A204.1 (cell line): ENCODE data around the gene GPC1.

Experiments
- FAIRE-seq: peaks from 2 replicates; lab custom pipeline; 2012; peaks lifted over from hg19 to GRCh38; lab: Jason Lieb, UNC

The GPC1 gene

GRCh38 chr2:240443891-240444301 is 8.4 kb downstream of the GPC1 start:
- no peak for FAIRE-seq

DNA sequence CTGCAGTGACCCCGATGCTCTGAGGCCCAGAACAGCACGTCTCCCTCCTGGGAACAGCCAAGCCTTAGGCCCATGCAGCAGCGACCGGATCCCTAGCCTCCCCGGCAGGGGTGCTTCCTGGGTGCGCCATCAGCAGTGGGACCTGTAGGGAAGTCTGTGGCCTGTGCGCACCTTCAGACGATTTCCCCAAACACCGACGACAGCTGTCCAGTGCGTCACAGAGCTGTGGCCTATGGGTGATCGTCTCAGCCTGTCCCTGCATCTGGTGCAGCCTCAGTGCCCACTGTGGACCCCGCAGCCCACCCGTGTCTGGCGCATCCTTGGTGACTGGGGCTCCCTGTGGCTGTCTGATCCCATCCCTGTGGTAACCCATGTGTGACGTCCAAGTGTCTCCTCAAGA is 9.0 kb downstream of the GPC1 start:
- no peak for FAIRE-seq

- FAIRE-seq = no peak
Measured at GRCh38 chr2:240445961-240446663, 10.6 kb downstream of the GPC1 start.

DNA sequence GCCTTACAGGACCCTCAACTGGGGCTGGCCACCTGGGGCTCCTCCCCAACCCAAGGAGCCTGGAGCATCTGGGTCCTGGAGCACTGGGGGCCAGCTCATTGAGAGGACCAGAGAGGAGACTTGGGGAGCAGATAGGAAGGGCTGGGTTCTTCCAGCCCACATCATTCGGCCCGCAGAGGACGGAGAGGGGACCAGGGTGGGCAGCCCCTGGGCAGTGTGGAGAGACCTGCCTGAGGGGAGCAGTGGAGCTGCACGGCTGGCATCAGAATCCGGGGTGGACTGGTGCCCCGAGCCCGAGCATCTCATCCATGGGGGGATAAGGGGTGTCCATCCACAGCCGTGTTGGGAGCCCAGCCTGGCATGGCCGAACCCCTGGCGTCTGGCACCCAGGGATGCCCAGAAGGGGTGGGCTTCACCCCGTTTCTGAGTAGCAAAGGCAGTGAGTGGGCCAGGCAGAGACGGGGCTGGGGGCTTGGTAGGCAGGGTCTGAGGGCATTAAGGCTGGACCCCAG is 11.3 kb downstream of the GPC1 start:
- FAIRE-seq = no peak

DNA sequence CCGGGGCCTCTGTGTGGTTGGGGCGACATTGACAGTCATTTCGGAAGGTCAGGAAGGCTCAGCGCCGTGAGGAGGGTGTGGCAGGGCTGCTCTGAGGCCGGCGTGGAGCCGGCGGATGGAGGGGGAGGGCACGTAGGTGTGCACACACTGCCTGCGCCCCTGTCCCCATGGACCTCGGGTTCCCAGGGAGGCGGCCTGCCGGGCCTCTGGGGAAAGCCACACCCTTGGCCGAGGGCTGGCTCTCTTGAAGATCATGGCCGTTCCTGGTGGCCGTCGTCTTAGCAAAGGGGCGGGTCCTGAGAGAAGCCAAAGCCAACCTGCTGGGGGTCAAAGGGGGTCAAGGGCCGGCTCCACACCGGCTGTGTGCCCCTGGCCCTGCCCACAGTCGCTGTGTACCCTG is 11.9 kb downstream of the GPC1 start:
- no peak for FAIRE-seq

DNA sequence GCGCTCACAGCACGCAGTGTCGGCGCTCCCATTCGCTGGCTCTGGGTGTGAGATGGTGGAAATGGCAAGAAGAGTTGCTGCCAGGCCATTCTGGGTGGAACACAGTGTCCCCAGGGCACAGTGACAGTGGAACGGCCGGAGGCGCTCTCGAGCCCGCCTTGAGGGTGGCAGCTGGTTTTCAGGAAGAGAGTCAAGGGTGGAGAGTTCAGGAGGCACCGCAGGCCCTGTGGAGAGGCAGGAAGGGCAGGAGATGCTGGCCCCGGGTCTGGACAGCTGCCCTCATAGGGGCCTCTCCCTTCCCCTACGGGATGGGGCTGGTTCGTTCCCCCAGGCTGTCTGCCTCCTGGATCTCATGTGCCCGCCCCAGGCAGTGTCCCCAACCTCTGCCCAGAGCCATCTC is 12.5 kb downstream of the GPC1 start:
- FAIRE-seq = no peak

- FAIRE-seq = no peak
Measured at GRCh38 chr2:240448387-240449274, 13.2 kb downstream of the GPC1 start.

- FAIRE-seq = no peak
Measured at GRCh38 chr2:240449764-240450531, 14.5 kb downstream of the GPC1 start.

- FAIRE-seq = no peak
Measured at GRCh38 chr2:240450532-240451107, 15.2 kb downstream of the GPC1 start.

DNA sequence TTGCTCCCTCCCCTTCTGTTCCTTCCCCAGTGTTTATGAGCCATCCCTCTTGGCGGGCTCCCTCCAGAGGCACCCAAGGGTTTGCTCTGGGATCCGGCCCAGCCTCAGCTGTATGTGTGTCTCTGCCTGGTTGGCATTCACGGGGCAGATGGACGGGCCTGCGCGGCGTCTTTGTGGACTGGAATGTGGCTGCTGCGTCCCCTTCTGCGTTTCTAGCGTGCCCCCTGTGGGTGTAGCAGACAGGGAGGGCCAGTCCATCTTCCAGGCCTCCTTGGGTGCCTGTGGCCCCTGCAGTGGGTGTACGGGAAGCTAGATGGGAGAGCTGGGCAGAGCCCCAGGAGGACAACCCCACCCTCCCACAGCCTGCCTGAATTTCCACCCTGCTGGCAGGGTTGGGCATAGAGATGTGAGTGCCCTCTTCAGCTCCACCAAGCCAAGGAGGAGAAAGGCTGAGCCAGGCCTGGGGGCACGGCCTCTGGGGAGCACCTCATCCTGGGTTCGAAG is 15.7 kb downstream of the GPC1 start:
- no peak for FAIRE-seq

DNA sequence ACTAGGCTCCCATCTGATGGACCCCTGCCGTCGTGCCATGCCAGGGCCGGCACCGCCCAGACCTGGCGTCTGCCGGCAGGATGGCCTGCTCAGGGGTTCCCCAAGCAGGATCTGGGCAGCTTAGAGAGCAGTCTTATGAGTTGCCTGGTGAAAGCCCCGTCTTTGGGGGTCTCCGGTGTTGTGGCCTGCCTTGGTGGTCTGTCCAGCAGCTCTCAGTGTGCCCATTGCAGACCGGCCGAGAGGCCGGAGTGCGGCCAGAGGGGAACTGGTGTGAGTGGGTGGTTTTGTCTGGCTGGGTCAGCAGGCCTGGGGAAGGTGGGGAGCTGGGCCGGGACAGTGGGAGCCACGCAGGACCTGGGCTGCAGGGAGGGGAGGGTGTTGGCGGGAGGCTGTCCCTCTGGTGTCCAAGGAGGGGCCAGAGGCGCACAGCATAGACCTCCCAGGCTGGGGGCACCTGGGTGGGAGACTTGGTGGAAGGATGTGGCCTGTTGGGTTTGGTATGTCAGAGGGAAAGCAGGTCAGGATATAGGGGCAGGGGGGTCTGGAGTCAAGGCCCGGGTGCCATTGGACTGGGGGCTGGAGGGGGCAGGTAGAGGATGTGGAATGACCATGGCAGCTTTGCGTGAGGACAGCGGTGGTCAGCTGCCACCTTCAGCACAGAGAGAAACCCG is 16.5 kb downstream of the GPC1 start:
- no peak for FAIRE-seq

- no peak for FAIRE-seq
Measured at GRCh38 chr2:240452462-240453256, 17.2 kb downstream of the GPC1 start.

DNA sequence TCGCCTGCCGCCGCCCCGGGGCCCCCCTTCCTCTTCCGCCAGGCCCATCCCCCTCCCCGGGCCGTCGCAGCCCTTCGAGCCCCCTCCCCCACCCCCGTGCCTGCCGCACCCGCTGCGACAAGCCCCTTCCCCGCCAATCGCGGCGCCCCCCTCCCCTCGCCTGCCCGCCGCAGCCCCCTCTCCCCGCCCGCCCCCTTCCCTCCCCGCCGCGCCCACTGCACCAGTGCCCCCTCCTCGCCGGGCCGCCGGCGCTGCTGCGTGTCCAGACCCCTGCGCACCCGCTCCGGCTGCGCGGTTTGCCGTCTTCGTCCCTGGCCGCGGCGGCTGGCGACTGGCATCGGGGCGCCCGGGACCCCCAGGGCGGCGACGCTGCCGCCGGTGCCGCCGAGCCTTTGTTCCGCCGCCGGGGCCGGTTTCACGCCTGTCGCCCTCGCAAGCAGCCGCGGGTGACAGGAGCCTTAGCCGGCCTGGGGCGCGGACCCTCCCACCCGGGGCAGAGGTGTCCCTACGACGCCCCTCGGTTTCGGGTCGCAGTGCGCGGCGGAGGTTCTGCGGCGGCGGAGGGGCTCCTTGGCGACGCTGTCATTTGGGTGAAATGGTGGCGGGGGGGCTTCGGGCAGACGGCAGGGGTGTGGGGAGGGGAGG is 18.1 kb downstream of the GPC1 start:
- FAIRE-seq = no peak

- FAIRE-seq = no peak
Measured at GRCh38 chr2:240454106-240454901, 18.8 kb downstream of the GPC1 start.

GRCh38 chr2:240455272-240455646 is 19.8 kb downstream of the GPC1 start:
- FAIRE-seq = no peak

DNA sequence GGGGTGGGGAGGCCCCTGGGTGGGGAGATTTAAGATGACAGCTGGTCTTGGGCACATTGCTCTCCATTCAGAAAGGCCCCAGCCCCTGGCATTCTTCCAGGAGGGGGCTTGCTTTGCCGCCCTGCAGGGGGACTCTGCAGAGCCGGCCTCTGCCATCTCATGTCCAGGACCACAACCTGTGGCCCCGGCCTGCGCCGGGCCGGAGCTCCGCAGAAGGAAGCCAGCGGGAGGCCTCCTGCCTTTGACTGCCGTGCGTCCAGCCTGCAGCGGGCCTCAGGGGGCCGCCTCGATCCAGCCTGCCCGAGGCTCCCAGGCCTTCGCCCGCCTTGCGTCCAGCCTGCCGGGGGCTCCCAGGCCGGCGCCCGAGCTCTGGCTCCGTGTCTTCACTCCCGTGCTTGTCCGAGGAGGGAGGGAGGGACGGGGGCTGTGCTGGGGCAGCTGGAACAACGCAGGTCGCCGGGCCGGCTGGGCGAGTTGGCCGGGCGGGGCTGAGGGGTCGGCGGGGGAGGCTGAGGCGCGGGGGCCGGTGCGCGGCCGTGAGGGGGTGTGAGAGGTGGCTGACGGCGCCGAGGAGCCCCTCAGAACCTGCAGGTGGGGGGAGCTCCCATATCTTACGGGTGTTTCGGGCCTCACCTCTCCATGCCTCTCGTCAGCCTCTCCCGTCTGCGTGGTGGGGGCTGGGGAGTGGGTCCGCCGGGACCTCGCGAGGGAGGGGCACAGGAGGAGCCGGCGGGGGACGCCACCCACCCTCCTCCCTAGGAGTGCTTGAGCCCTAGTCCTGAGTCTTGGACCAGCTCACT is 20.4 kb downstream of the GPC1 start:
- no peak for FAIRE-seq

GRCh38 chr2:240456447-240457222 is 21.2 kb downstream of the GPC1 start:
- FAIRE-seq = no peak
